HUES6 (cell line): ENCODE measurements around the gene ELK3.

Experiments
- H3K27ac ChIP-seq: 2 replicates; pipeline ENCODE4 v1.7.0; 2013; ENCODE audit warnings: low read depth, mild to moderate bottlenecking, low read length, inconsistent platforms
- H3K27me3 ChIP-seq: 2 replicates; pipeline ENCODE4 v1.6.1; 2013; ENCODE audit warnings: low read length; ENCODE audit not compliant: control insufficient read depth, insufficient read depth
- H3K36me3 ChIP-seq: 2 replicates; pipeline ENCODE4 v1.6.1; 2013; ENCODE audit warnings: low read length; ENCODE audit not compliant: control insufficient read depth, insufficient read depth
- H3K4me1 ChIP-seq: 2 replicates; pipeline ENCODE4 v1.6.1; 2013; ENCODE audit warnings: low read length; ENCODE audit not compliant: control insufficient read depth, insufficient read depth
- H3K4me3 ChIP-seq: 2 replicates; pipeline ENCODE4 v1.5.1; 2013; ENCODE audit warnings: low read depth, low read length
- H3K9ac ChIP-seq: one replicate; pipeline ENCODE4 v1.6.1; 2013; ENCODE audit warnings: mild to moderate bottlenecking, low read length
- H3K9me3 ChIP-seq: 2 replicates; pipeline ENCODE4 v1.6.1; 2013; ENCODE audit warnings: low read depth, low read length; ENCODE audit not compliant: control insufficient read depth, insufficient read depth

The ELK3 gene

GRCh38 chr12:96187956-96188355, 6.2 kb upstream of the ELK3 start:
- Histone ChIP-seq H3K36me3 (no peaks in the 10 kb centered on the region), H3K9ac (no peak overlapping the region), H3K4me3 (no peak overlapping the region), H3K9me3 (no peaks in the 10 kb centered on the region), H3K27me3 (no peaks in the 10 kb centered on the region), H3K27ac (no peak overlapping the region), H3K4me1 (no peaks in the 10 kb centered on the region)

- H3K4me3 ChIP-seq: no peak overlapping the region
- peaks cover 7% of the 10 kb centered on the region; the same call in 1 of the 2 replicates for H3K27me3 ChIP-seq
- H3K27ac ChIP-seq: no peak overlapping the region
- H3K4me1 ChIP-seq: peaks cover 3% of the 10 kb centered on the region
- H3K36me3 ChIP-seq: no peaks in the 10 kb centered on the region
- H3K9ac ChIP-seq: no peak overlapping the region
- H3K9me3 ChIP-seq: no peaks in the 10 kb centered on the region
Observed at GRCh38 chr12:96189781-96190180, 4.4 kb upstream of the ELK3 start.

GRCh38 chr12:96190413-96191108, 3.6 kb upstream of the ELK3 start:
- Histone ChIP-seq H3K9ac (no peak overlapping the region), H3K36me3 (no peaks in the 10 kb centered on the region), H3K27me3 (peaks cover 11% of the 10 kb centered on the region; the same call in 1 of the 2 replicates), H3K4me1 (peaks cover 3% of the 10 kb centered on the region), H3K4me3 (no peak overlapping the region), H3K27ac (no peak overlapping the region), H3K9me3 (no peaks in the 10 kb centered on the region)

GRCh38 chr12:96192926-96193573, 1.1 kb upstream of the ELK3 start:
- Histone ChIP-seq H3K9me3 (no peaks in the 10 kb centered on the region), H3K9ac (no peak overlapping the region), H3K27ac (no peak overlapping the region), H3K27me3 (peaks cover 11% of the 10 kb centered on the region; the same call in 1 of the 2 replicates), H3K4me1 (peaks cover 7% of the 10 kb centered on the region), H3K4me3 (peak overlapping the region; percentile 92; the same call in 1 of the 2 replicates), H3K36me3 (no peaks in the 10 kb centered on the region)

GRCh38 chr12:96194576-96194889, 358 bp downstream of the ELK3 start:
- peaks cover 7% of the 10 kb centered on the region for H3K4me1 ChIP-seq
- peak overlapping the region; percentile 72 for H3K9ac ChIP-seq

GRCh38 chr12:96194971-96195844, 1.0 kb downstream of the ELK3 start:
- H3K4me1 ChIP-seq: peaks cover 7% of the 10 kb centered on the region
- H3K9me3 ChIP-seq: no peaks in the 10 kb centered on the region
- H3K36me3 ChIP-seq: no peaks in the 10 kb centered on the region
- H3K9ac ChIP-seq: peak overlapping the region; percentile 90
- peak overlapping the region; percentile 99 for H3K4me3 ChIP-seq
- peaks cover 11% of the 10 kb centered on the region; the same call in 1 of the 2 replicates for H3K27me3 ChIP-seq
- peak overlapping the region; percentile 84; the same call in 1 of the 2 replicates for H3K27ac ChIP-seq

More at GRCh38 chr12:96194576-96194889, 358 bp downstream of the ELK3 start:
- no peaks in the 10 kb centered on the region for H3K9me3 ChIP-seq
- no peaks in the 10 kb centered on the region for H3K36me3 ChIP-seq
- H3K27ac ChIP-seq: no peak overlapping the region
- H3K27me3 ChIP-seq: peaks cover 11% of the 10 kb centered on the region; the same call in 1 of the 2 replicates
- H3K4me3 ChIP-seq: peak overlapping the region; percentile 99

GRCh38 chr12:96195845-96196451, 1.8 kb downstream of the ELK3 start:
- H3K4me3 ChIP-seq: peak overlapping the region; percentile 99
- H3K27ac ChIP-seq: peak overlapping the region; percentile 37; the same call in 1 of the 2 replicates
- no peaks in the 10 kb centered on the region for H3K9me3 ChIP-seq
- no peaks in the 10 kb centered on the region for H3K36me3 ChIP-seq
- peaks cover 11% of the 10 kb centered on the region; the same call in 1 of the 2 replicates for H3K27me3 ChIP-seq
- peaks cover 7% of the 10 kb centered on the region for H3K4me1 ChIP-seq
- H3K9ac ChIP-seq: peak overlapping the region; percentile 90

- Histone ChIP-seq H3K9ac (no peak overlapping the region), H3K4me3 (peak overlapping the region; percentile 99; the same call in 1 of the 2 replicates), H3K27ac (no peak overlapping the region), H3K27me3 (peaks cover 11% of the 10 kb centered on the region; the same call in 1 of the 2 replicates), H3K36me3 (no peaks in the 10 kb centered on the region), H3K4me1 (peaks cover 7% of the 10 kb centered on the region), H3K9me3 (no peaks in the 10 kb centered on the region)
Observed at GRCh38 chr12:96196781-96197180, 2.6 kb downstream of the ELK3 start.

GRCh38 chr12:96197503-96198272, 3.5 kb downstream of the ELK3 start:
- Histone ChIP-seq H3K27me3 (peaks cover 11% of the 10 kb centered on the region; the same call in 1 of the 2 replicates), H3K36me3 (no peaks in the 10 kb centered on the region), H3K4me1 (peaks cover 7% of the 10 kb centered on the region), H3K9me3 (no peaks in the 10 kb centered on the region), H3K27ac (no peak overlapping the region), H3K9ac (no peak overlapping the region), H3K4me3 (no peak overlapping the region)

GRCh38 chr12:96198965-96199364, 4.8 kb downstream of the ELK3 start:
- Histone ChIP-seq H3K9ac (no peak overlapping the region), H3K4me3 (no peak overlapping the region), H3K36me3 (no peaks in the 10 kb centered on the region), H3K9me3 (no peaks in the 10 kb centered on the region), H3K27ac (no peak overlapping the region), H3K4me1 (peaks cover 4% of the 10 kb centered on the region; the same call in 1 of the 2 replicates), H3K27me3 (0 out of 2 replicates have a peak, but pooled peaks cover 4% of the 10 kb centered on the region)
